Keratinocyte (primary cell): ENCODE results near the gene PRKCA. TPM values are rescaled to one million over a fixed set of nuclear protein-coding genes. Genes with fewer than 3 reads are reported as not detected.

Experiments used
- DNase-seq: peaks from one replicate; pipeline ENCODE4 v3.0.0-alpha.2; 2011; ENCODE audit warnings: low read depth, missing footprints, low spot score
- FAIRE-seq: peaks from 2 replicates; lab custom pipeline; 2011; peaks lifted over from hg19 to GRCh38; lab: Jason Lieb, UNC
- H2AFZ ChIP-seq: 2 replicates; pipeline ENCODE4 v1.6.0; 2012; ENCODE audit warnings: low read length, control low read depth, inconsistent platforms; ENCODE audit not compliant: control insufficient read depth
- H3K27ac ChIP-seq: 2 replicates; pipeline ENCODE4 v1.5.1; 2011; ENCODE audit warnings: low read length; ENCODE audit not compliant: control insufficient read depth, insufficient read depth
- H3K27me3 ChIP-seq: 3 replicates; pipeline ENCODE4 v1.6.0; 2011; ENCODE audit warnings: low read length; ENCODE audit not compliant: control insufficient read depth, insufficient read depth; ENCODE audit errors: extremely low read depth
- H3K36me3 ChIP-seq, 2 experiments: 2 replicates in 1 of 2; 3 replicates in 1 of 2; pipeline ENCODE4 v1.5.1; 2011; ENCODE audit warnings: low read length in 2 of 2, mild to moderate bottlenecking in 1 of 2; ENCODE audit not compliant: control insufficient read depth in 2 of 2, insufficient read depth in 2 of 2; ENCODE audit errors: extremely low read depth in 1 of 2
- H3K4me1 ChIP-seq: 3 replicates; pipeline ENCODE4 v1.5.1; 2011; ENCODE audit warnings: low read length; ENCODE audit not compliant: control insufficient read depth, insufficient read depth; ENCODE audit errors: extremely low read depth
- H3K4me2 ChIP-seq: 3 replicates; pipeline ENCODE4 v1.6.0; 2011; ENCODE audit warnings: low read depth, low read length; ENCODE audit not compliant: control insufficient read depth, insufficient read depth; ENCODE audit errors: extremely low read depth
- H3K4me3 ChIP-seq, 3 experiments: fragments of 200-600 bp in 1 of 3; sonication (generic) in 1 of 3; 2 replicates in 2 of 3; 3 replicates in 1 of 3; pipeline ENCODE4 v1.5.1; 2011 to 2016; ENCODE audit warnings: low read length in 3 of 3, mild to moderate bottlenecking in 3 of 3, control low read depth in 2 of 3, inconsistent platforms in 1 of 3, low read depth in 1 of 3, mixed read lengths in 1 of 3, mixed run types in 1 of 3, moderate library complexity in 1 of 3; ENCODE audit not compliant: control insufficient read depth in 2 of 3, insufficient read depth in 2 of 3; ENCODE audit errors: extremely low read depth in 1 of 3
- H3K79me2 ChIP-seq: 2 replicates; pipeline ENCODE4 v1.6.0; 2012; ENCODE audit warnings: low read length; ENCODE audit not compliant: control insufficient read depth, insufficient read depth
- H3K9ac ChIP-seq: 3 replicates; pipeline ENCODE4 v1.6.0; 2011; ENCODE audit warnings: low read length; ENCODE audit not compliant: control insufficient read depth, insufficient read depth; ENCODE audit errors: extremely low read depth
- H3K9me1 ChIP-seq: 3 replicates; pipeline ENCODE4 v1.6.0; 2011; ENCODE audit warnings: low read length; ENCODE audit not compliant: control insufficient read depth, insufficient read depth; ENCODE audit errors: extremely low read depth
- H3K9me3 ChIP-seq: 2 replicates; pipeline ENCODE4 v1.5.1; 2012; ENCODE audit warnings: low read depth, low read length; ENCODE audit not compliant: control insufficient read depth
- H4K20me1 ChIP-seq: 3 replicates; pipeline ENCODE4 v1.6.0; 2011; ENCODE audit warnings: low read length; ENCODE audit not compliant: control insufficient read depth, insufficient read depth; ENCODE audit errors: extremely low read depth
- CTCF ChIP-seq, 3 experiments: IDR thresholded peaks in 1 of 3; conservative IDR thresholded peaks in 1 of 3; optimal IDR thresholded peaks in 1 of 3; 2 replicates in 2 of 3; 3 replicates in 1 of 3; pipeline versions ENCODE3 to v1.5.1; 2011; ENCODE audit warnings: low read length in 3 of 3, mild to moderate bottlenecking in 3 of 3, moderate library complexity in 2 of 3, control low read depth in 1 of 3, inconsistent platforms in 1 of 3; ENCODE audit not compliant: insufficient read depth in 2 of 3; ENCODE audit errors: extremely low read depth in 1 of 3
- EZH2 ChIP-seq: IDR thresholded peaks from one replicate; pipeline ENCODE4 v1.6.1; 2012; ENCODE audit warnings: inconsistent platforms, mild to moderate bottlenecking, low read length, moderate library complexity
- dilution Hi-C: fragments of 300-500 bp; cut with MboI; formaldehyde crosslinking; loops from one replicate; pipeline ENCODE4 v1.7.0; 2020; ENCODE audit warnings: low sequenced_read_pairs; ENCODE audit not compliant: extremely low pct_ligation_motif_present
- polyA plus RNA-seq, 5 experiments: library from polyadenylated mRNA; depleted of rRNA in 3 of 5; stranded (reverse) in 3 of 5; stranded (forward) in 1 of 5; unstranded in 1 of 5; fragments of >200 nt; gene quantifications; 1 replicate in 1 of 5; 2 replicates in 3 of 5; 3 replicates in 1 of 5; pipeline versions ENCODE4 v1.2.1 to v1.2.3, GENCODE V29; 2011 to 2012; ENCODE audit warnings: missing spikeins in 2 of 5, low read depth in 1 of 5, low replicate concordance in 1 of 5

PRKCA gene
- polyA plus RNA-seq, 1 donor (not counting 4 experiments of a cell fraction or from before 2014, with no cell fraction given): 3.6 TPM

DNA sequence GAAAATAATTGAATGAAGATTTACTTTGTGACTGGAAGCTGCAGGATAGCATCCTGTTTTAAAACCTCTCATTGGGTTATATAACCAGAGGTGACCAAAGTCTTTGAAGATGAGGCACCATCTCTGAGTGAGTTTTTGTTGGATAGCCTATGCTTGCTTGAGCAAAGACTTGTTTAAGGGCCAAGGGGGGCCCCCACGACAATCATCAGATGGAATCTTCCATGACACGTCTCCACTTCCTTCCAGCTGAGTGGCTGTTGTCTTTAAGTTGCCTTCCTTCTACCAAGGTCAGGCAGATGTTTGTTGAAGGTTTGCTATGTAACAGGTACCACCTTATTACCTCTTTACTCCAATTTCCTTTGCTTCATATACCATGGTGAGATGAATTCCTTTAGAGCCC lies 188.8 kb downstream of the PRKCA start:
- H3K9me1 ChIP-seq: peaks cover 3% of the 10 kb centered on the region
- no peak overlapping the region for H3K27ac ChIP-seq
- DNase-seq (no peak), FAIRE-seq (no peak)
- no peaks in the 10 kb centered on the region for H3K79me2 ChIP-seq
- no peak overlapping the region for H3K4me3 ChIP-seq
- no peak overlapping the region for H2AFZ ChIP-seq
- no peak for TF ChIP-seq CTCF (optimal IDR thresholded peaks at IDR 0.05 in 1 of 3, IDR thresholded peaks at IDR 0.05 in 1 of 3, conservative IDR thresholded peaks at IDR 0.05 in 1 of 3; ENCODE audit: extremely low read depth in 1 of 3, insufficient read depth in 2 of 3, low read length in 3 of 3)
- TF ChIP-seq EZH2: no peak
- no peaks in the 10 kb centered on the region for H3K27me3 ChIP-seq
- no peaks in the 10 kb centered on the region for H3K9me3 ChIP-seq
- no peaks in the 10 kb centered on the region for H3K36me3 ChIP-seq
- H3K4me2 ChIP-seq: no peak overlapping the region
- H3K4me1 ChIP-seq: peaks cover 17% of the 10 kb centered on the region
- dilution Hi-C loops: no loop called here
- no peaks in the 10 kb centered on the region for H4K20me1 ChIP-seq
- H3K9ac ChIP-seq: no peak overlapping the region

DNA sequence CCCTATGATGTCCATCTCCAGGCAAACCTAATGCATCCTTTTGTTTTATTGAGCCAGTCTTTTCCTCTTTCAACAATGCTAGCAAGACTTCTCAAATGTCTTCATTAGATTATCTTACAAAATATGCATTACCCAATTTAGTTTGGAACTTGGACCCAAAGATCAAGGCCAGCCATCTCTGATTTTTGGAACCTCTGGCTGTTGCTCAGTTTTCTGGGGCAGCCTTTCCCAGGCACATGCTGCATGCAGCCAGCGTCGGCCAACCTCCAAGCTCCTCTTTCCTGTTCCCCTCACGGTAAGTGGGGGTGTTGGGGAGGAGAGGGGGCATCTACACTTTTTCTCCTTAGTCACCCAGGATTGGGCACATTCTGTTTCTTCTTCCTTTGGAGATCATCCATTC lies 189.3 kb downstream of the PRKCA start:
- dilution Hi-C loops: no loop called here
- FAIRE-seq (no peak), DNase-seq (no peak)
- H3K4me1 ChIP-seq: peaks cover 17% of the 10 kb centered on the region
- H3K9ac ChIP-seq: no peak overlapping the region
- H4K20me1 ChIP-seq: no peaks in the 10 kb centered on the region
- TF ChIP-seq CTCF (optimal IDR thresholded peaks at IDR 0.05 in 1 of 3, IDR thresholded peaks at IDR 0.05 in 1 of 3, conservative IDR thresholded peaks at IDR 0.05 in 1 of 3; ENCODE audit: extremely low read depth in 1 of 3, insufficient read depth in 2 of 3, low read length in 3 of 3) (no peak), EZH2 (no peak)
- no peaks in the 10 kb centered on the region for H3K79me2 ChIP-seq
- no peak overlapping the region for H3K4me2 ChIP-seq
- H2AFZ ChIP-seq: no peak overlapping the region
- H3K36me3 ChIP-seq: no peaks in the 10 kb centered on the region
- H3K4me3 ChIP-seq: no peak overlapping the region
- H3K27ac ChIP-seq: no peak overlapping the region
- no peaks in the 10 kb centered on the region for H3K9me3 ChIP-seq
- peaks cover 3% of the 10 kb centered on the region for H3K9me1 ChIP-seq
- H3K27me3 ChIP-seq: no peaks in the 10 kb centered on the region
